GM21723 (cell line): ENCODE results near the gene NECAB2.

Source experiments
- ATAC-seq: cut with Tn5 transposase; IDR thresholded peaks from one replicate; pipeline ENCODE4 v1.9.1; 2021; ENCODE audit warnings: mild to moderate bottlenecking, moderate library complexity; ENCODE audit not compliant: unreplicated experiment

NECAB2 gene

DNA sequence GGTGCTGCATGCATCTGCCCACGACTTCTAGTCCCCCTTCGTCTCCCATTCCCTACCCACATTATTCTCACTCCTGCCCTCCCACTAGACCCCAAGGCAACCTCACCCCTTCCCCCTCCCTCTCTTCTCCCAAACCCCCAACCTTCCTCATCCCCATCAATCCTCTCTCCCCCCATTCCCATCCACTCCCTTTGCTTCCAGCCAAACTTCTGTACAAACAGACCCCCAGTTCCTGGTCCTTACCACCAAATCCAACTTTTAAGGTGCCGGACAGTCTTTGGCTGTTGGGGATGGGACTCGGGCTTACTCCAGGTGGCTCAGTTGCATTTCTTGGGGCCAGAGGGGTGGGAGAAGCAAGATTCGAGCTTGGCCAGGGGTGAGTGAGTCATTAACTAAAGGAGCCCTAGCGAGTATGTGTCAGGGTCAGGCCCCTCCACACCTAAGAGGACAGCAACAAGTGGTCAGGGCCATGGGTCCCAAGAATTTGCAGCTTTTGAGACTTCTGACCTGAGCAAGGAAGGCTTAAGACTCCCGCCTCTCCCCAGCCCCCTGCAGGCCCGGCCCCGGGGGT, 74.3 kb downstream of the NECAB2 start, which contains the start of gene SLC38A8:
Gene SLC38A8 (minus strand): TSS at position 488 of the 571 bp plus-strand sequence. CDS start 638 bp downstream, outside the sequence.
- no peak for ATAC-seq

DNA sequence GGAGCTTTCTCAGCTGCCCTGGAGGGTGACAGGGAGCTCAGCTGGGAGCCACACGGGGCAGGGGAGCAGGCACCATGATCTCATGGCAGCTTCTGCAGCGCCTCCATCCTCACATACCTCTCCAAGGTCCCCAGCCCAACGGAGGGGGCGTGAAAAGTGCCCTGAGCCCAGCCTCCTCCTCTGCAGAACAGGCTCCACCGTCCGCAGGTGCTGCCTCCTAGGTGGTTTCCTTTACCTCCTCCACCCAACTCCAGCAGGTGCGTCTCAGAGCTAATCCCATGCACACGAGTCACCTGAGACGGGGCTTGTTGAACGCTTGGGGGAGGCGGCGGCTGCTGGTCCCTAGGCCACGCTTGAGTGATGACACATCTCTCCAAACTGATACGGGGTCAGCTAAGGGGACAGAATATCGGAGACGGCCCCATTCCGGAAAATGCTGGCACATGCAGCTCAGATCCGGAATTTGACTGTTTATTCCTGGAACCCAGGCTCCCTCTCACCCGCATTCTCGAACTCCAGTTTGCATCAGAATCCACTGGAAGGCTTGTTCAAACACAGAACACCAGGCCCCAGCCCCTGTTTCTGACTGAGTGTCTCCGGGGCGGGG, 74.9 kb downstream of the NECAB2 start:
- ATAC-seq: no peak

DNA sequence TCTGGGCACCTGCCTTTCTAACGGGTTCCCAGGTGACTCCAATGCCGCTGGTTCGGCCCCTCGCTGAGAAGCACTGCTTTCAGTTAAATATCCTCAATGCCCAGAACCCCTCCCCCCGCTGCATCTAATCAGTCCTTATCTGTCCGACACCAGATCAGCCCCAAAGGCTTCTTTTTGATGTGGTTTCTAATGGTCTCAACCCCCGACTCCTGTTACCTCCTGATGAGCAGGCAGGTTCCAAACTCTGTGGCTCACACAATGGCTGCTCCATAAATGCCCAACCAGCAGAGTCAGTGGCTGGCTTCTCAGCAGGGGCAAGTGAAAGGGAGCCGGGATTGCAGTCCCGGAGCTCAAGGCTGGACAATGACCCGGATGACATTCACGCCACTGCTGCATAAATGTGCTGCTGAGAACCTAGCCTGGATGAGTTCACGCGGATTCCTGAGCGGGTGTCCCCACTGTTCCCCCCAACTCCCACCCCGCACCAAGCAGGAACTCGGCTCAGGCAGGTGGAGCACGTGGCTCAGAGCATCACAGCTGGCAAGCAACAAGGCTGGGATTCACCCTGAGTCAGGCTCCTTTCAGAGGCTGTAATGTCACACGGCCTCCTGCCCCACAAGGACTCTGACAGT, 75.6 kb downstream of the NECAB2 start:
- no peak for ATAC-seq

DNA sequence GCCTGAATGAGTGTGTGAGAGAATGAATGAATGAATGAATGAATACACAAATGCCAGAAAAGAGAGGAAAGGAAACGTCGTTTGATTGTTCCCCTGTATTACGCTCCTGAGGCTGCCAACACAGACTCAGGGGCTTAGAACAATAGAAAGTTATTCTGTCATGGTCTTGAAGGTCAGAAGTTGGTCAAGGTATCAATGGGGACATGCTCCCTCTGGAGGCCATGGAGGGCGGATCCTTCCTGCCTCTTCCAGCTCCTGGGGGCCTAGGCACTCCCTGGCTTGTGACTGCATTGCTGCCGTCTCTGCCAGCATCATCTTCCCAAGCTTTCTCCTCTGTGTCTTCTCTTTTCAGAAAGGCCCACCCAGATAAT, 76.1 kb downstream of the NECAB2 start:
- ATAC-seq: no peak

DNA sequence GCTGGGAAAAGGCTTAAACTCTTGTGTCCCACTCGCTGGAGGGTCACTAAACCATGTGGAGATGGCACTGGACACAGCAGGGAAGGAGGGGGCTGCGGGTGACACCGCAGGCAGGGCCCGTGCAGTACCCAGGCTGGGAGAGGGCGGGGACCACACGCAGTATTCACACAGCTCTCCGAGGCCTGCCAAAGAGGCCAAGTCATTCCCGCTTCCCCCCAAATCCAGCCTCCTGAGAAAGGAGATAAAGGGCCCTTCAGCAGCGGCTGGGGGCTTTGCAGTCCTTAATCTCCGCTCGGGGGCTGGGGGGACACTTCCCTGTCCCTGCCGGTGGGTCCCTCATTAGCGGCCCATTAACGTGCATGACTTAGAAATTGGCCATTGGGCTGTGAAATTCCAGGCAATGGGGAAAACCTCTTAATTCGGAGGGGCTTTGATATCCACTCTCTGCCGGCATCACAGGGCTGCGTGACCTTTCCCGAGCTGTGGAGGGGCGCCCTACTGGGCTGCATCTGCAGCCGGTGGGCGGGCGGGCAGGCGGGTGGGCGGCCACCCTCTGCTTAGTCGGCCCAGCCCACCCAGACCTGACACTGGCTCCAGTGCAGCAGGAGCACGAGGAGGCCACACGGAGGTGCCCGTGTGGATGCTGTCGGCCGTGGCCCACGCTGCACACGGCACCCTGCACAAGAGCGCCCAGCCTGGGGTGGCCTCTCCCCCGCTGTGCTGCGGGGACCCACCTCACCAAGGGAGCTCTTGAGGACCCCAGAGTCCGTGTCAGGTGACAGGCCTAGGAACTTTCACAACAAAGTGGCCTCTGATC, 77.2 kb downstream of the NECAB2 start:
- ATAC-seq: no peak

DNA sequence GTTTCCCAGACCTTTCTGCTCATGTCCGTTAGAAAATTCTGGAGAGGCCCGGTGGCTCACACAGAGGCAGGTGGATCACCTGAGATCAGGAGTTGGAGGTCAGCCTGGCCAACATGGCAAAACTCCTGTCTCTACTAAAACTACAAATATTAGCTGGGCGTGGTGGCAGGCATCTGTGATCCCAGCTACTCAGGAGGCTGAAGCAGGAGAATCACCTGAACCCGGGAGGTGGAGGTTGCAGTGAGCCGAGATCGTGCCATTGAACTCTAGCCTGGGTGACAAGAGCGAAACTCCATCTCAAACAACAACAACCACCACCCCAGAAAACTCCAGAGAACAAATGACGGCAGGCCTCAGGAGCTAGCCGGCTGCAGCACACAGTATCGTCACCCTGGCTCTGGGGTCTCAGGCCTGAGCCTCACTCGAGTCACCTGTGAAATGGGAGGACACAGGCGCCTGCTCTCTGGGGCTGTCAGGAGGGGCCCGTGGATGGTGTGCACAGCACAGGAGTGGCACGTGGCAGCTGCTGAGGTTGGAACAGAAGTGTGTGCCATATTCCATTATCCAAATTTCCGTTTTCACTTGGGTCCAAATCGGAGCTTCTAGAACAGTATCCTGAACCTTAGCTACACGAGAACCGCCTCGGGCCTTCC, 77.9 kb downstream of the NECAB2 start:
- ATAC-seq: no peak

DNA sequence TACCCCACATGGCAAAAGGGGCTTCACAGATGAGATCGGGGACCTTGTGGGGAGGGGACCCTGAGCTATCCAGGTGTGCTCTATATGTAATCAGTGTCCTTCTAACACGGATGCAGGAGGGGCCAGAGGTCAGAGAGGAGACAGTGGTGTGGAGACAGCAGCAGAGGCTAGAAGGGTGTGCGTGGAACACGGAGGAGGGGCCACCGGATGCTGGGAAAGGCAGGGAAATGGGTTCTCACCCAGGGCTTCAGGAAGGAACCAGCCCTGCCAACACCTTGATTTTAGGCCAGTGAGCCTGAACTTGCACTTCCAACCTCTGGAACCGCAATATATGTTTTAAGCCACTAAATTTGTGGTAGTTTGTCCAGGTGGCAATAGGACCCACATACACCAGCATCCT, 79.2 kb downstream of the NECAB2 start:
- ATAC-seq: no peak

GRCh38 chr16:84047626-84048025, 79.6 kb downstream of the NECAB2 start:
- no peak for ATAC-seq

GRCh38 chr16:84048270-84048669, 80.2 kb downstream of the NECAB2 start:
- no peak for ATAC-seq

DNA sequence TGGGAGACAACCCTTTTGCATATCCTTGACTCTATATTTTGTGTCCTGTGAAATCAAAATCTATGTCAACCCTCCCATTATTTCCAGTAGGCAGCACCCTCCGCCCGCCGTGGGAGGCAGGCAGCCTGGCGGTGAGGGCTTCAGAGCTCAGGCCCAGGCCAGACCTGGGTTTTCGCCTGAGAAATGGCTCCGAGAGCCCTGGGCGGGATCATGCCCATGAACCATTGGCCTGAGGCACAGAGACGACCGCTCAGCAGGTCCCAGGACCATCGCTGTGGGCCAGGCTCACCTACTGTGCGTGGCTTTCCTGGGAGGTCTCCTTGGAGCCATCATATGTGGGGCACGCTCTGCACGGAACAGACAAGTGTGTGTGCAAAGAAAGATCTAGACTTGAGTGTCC, 80.8 kb downstream of the NECAB2 start:
- no peak for ATAC-seq

DNA sequence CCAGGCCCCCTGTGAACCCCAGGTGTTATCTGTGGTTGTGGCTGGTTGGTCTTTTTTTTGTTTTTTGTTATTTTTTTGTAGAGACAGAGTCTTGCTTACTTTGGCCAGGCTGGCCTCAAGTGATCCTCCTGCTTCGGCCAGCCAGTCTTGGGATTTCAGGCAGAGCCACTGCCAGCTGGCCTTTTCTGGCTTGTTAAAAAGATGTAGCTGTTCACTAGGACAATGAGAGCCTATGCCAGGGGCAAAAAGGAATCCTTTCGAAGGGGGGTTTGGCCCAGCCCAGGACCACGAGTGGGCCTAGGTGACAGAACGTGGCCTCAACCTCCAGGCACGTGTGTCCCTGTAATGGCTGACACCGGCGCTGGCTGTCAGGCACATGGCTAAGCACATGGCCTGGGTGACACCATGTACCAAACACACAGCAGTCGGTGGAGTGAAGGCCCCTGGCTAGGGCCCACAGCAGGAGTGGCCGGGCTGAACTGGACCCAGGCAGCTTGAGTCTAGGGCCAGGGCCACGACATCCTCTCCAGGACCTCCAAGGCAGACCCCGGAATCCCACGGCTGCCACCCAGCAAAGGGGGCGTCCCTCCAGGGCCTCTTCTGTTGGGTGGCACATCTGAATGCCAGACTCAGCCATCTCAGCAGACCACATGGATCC, 81.5 kb downstream of the NECAB2 start:
- no peak for ATAC-seq

- ATAC-seq: no peak
Measured at GRCh38 chr16:84050316-84050715, 82.3 kb downstream of the NECAB2 start.

DNA sequence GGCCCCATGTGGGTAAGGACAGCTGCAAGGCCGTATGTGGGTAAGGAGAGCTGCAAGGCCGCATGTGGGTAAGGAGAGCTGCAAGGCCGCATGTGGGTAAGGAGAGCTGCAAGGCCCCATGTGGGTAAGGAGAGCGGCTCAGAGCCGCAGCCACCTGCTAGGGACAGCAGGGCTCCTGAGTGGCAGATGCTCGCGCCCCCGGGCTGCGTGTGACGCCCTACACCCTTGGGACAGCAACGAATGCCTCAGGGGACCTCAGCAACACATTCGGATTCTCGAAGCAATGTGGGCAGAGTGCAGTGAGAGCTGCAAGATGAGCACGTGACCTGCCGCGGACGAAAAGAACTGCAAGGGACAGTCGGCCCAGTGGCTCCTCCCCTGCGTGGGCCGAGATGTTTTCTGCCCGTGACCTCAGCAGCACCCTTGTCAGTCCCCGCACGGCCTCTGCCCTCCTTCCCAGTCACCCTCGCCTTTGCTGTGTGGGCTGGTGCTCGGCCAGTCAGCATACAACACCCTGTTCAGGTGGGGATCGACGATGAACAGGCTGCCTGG, 84.1 kb downstream of the NECAB2 start:
- no peak for ATAC-seq
